ENCODE results near the gene COL19A1.

DNA sequence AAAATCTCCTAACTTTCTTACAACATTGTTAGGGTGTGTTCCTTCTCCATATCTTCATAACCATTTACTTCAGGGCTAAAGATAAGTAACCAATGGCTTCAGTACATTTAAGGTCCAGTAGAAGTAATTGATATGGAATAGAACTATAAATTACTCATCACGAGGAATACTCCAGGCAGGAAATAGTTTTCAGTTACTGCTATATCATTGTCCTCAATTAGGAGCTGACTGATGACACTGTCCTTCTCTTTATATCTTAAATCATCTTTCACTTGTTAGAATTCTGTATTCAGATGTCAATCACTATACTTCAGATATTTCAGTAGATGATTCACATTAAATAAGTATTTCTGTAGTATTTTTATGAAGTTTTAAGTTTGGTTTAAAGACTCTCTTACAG lies 88.4 kb downstream of the COL19A1 start:
- TF ChIP-seq EZH2 (optimal IDR thresholded peaks at IDR 0.05; ENCODE audit: low read depth, low read length), result no peak
- TF ChIP-seq, protein P1, sequence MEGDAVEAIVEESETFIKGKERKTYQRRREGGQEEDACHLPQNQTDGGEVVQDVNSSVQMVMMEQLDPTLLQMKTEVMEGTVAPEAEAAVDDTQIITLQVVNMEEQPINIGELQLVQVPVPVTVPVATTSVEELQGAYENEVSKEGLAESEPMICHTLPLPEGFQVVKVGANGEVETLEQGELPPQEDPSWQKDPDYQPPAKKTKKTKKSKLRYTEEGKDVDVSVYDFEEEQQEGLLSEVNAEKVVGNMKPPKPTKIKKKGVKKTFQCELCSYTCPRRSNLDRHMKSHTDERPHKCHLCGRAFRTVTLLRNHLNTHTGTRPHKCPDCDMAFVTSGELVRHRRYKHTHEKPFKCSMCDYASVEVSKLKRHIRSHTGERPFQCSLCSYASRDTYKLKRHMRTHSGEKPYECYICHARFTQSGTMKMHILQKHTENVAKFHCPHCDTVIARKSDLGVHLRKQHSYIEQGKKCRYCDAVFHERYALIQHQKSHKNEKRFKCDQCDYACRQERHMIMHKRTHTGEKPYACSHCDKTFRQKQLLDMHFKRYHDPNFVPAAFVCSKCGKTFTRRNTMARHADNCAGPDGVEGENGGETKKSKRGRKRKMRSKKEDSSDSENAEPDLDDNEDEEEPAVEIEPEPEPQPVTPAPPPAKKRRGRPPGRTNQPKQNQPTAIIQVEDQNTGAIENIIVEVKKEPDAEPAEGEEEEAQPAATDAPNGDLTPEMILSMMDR (IDR thresholded peaks at IDR 0.05; ENCODE audit: low read length), result no peak

Data from MM.1S (cell line).